Ishikawa (cell line): ENCODE results near the gene WNT7B.

Experiments
- CEBPB ChIP-seq: IDR thresholded peaks from 2 replicates; pipeline ENCODE4 v1.6.1; 2012
- CREB1 ChIP-seq: IDR thresholded peaks from 2 replicates; pipeline ENCODE4 v1.6.1; 2012; ENCODE audit warnings: low read depth
- EGR1 ChIP-seq: IDR thresholded peaks from 2 replicates; pipeline ENCODE4 v1.6.1; 2012
- EP300 ChIP-seq: IDR thresholded peaks from 2 replicates; pipeline ENCODE4 v1.6.1; 2012; ENCODE audit warnings: borderline replicate concordance
- FOXM1 ChIP-seq: IDR thresholded peaks from 2 replicates; pipeline ENCODE4 v1.6.1; 2012; ENCODE audit warnings: low read depth, borderline replicate concordance
- NFIC ChIP-seq: IDR thresholded peaks from 2 replicates; pipeline ENCODE4 v1.6.1; 2012
- RAD21 ChIP-seq: IDR thresholded peaks from 2 replicates; pipeline ENCODE4 v1.6.1; 2012; ENCODE audit warnings: low read depth
- TAF1 ChIP-seq: IDR thresholded peaks from 2 replicates; pipeline ENCODE4 v1.6.1; 2012; ENCODE audit warnings: low read depth, mild to moderate bottlenecking
- TCF12 ChIP-seq: IDR thresholded peaks from 2 replicates; pipeline ENCODE4 v1.6.1; 2012; ENCODE audit warnings: low read depth
- TEAD4 ChIP-seq: IDR thresholded peaks from 2 replicates; pipeline ENCODE4 v1.6.1; 2012
- YY1 ChIP-seq: IDR thresholded peaks from 2 replicates; pipeline ENCODE4 v1.6.1; 2012; ENCODE audit warnings: low read depth
- ZBTB7A ChIP-seq: IDR thresholded peaks from 2 replicates; pipeline ENCODE4 v1.6.1; 2012; ENCODE audit warnings: low read depth
- TF ChIP-seq, protein P1 (sequence below): IDR thresholded peaks from 2 replicates; pipeline ENCODE4 v1.6.1; 2012
- TF ChIP-seq, protein P2 (sequence below): IDR thresholded peaks from 2 replicates; pipeline ENCODE4 v1.6.1; 2012; ENCODE audit warnings: low read depth, mild to moderate bottlenecking
- TF ChIP-seq, protein P3 (sequence below): IDR thresholded peaks from 2 replicates; pipeline ENCODE4 v1.6.1; 2012

The WNT7B gene

DNA sequence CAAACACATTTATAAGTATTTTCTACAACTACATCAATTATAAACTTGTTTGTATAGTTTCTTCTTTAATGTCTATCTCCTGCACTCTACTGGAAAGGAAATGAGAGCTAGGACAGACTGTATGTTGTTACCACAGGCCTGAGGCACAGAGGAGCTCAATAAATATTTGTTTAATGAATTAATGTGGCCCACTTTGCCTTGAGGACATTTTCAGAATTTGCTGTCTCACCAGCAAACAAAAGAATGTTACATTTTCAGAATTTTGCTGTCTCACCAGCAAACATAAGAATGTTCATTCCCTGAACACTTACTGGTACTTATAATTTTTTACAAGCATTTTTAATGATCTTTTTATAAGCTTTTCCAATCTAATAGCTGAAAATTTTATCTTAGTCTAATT lies 41.9 kb upstream of the WNT7B start:
- TF ChIP-seq CEBPB (no peak), TEAD4 (no peak), YY1 (no peak), ZBTB7A (no peak), NFIC (no peak), EP300 (no peak), TAF1 (no peak)
- TF ChIP-seq, protein P1, sequence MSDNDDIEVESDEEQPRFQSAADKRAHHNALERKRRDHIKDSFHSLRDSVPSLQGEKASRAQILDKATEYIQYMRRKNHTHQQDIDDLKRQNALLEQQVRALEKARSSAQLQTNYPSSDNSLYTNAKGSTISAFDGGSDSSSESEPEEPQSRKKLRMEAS, result no peak

DNA sequence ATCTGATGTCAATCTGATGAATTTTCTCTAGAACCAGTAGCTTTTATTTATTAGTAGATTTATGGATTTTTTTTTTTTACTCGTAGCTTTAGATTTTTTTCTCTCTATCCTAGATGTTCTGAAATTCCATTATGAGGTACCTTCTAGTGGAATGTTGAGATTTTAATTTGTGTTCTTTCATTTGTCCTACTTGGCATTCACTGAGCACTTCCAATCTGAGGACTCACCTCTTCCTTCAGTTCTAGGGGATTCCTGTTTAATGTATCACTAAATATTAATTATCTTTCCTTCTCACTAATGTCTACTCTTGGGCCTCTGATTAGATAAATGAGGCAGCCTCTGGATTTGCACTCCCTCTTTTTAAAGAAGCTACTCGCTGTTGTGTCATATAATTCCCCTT lies 40.2 kb upstream of the WNT7B start:
- no peak for TF ChIP-seq EP300
- TF ChIP-seq, protein P2, sequence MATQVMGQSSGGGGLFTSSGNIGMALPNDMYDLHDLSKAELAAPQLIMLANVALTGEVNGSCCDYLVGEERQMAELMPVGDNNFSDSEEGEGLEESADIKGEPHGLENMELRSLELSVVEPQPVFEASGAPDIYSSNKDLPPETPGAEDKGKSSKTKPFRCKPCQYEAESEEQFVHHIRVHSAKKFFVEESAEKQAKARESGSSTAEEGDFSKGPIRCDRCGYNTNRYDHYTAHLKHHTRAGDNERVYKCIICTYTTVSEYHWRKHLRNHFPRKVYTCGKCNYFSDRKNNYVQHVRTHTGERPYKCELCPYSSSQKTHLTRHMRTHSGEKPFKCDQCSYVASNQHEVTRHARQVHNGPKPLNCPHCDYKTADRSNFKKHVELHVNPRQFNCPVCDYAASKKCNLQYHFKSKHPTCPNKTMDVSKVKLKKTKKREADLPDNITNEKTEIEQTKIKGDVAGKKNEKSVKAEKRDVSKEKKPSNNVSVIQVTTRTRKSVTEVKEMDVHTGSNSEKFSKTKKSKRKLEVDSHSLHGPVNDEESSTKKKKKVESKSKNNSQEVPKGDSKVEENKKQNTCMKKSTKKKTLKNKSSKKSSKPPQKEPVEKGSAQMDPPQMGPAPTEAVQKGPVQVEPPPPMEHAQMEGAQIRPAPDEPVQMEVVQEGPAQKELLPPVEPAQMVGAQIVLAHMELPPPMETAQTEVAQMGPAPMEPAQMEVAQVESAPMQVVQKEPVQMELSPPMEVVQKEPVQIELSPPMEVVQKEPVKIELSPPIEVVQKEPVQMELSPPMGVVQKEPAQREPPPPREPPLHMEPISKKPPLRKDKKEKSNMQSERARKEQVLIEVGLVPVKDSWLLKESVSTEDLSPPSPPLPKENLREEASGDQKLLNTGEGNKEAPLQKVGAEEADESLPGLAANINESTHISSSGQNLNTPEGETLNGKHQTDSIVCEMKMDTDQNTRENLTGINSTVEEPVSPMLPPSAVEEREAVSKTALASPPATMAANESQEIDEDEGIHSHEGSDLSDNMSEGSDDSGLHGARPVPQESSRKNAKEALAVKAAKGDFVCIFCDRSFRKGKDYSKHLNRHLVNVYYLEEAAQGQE, result no peak
- TF ChIP-seq NFIC, result no peak
- no peak for TF ChIP-seq CEBPB
- TF ChIP-seq EGR1, result no peak
- no peak for TF ChIP-seq RAD21
- no peak for TF ChIP-seq TEAD4
- no peak for TF ChIP-seq ZBTB7A
- TF ChIP-seq, protein P3, sequence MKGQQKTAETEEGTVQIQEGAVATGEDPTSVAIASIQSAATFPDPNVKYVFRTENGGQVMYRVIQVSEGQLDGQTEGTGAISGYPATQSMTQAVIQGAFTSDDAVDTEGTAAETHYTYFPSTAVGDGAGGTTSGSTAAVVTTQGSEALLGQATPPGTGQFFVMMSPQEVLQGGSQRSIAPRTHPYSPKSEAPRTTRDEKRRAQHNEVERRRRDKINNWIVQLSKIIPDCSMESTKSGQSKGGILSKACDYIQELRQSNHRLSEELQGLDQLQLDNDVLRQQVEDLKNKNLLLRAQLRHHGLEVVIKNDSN, result no peak
- no peak for TF ChIP-seq FOXM1
- no peak for TF ChIP-seq YY1
- TF ChIP-seq TAF1, result no peak
- no peak for TF ChIP-seq TCF12

DNA sequence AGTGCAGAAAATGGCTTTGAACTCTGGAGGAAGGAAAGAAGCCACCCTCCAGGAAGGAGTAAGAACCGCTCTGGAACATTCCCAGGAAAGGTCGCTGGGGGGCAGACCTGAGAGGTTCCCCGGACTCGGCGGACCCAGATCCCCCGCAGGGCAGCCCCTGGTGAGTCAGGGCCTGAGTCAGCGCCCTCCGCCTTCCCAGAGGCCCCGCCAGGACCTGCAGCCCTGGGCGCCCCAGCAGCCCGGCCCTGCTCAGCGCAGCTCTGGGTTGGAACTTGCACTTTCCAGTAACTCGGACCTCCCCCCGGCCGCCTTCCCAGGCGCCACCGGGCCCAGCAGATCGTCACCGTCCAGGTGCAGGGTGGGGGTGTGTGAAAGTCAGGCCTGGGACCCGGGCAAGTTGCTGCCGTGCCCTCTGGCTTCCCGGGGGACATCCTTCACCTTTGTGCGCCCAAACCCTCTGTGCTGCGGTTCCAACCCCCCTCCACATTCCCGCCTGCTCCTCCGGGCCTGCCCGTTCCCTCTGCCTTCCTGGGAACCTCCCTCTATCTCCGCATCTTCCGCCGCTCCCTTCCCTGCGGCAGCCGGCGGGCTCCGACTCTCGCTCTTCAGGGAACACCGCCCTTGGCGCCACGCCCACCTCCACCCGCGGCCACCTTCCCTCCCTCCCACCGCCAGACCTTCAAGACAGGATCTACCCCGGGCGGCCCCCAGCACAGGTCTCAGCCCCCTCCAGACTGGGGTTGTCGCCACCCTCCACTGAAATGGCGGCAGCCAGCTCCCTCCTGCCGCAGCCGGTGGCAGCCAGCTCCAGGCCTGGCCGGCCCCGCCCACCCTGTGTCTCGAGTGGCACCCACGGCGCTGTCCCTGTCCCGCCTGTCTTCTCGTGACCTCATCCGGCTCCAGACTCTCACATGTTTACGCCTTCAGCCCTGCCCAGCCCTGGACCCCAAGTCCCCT lies 36.8 kb upstream of the WNT7B start:
- TF ChIP-seq ZBTB7A (no peak; the same call in 1 of the 2 replicates), TAF1 (peak; percentile 67), TEAD4 (peak; percentile 4), RAD21 (peak; percentile 66), NFIC (peak; percentile 31; the same call in 1 of the 2 replicates), CEBPB (no peak), EP300 (peak; percentile 35; the same call in 1 of the 2 replicates), YY1 (peak; percentile 82; the same call in 1 of the 2 replicates), EGR1 (no peak), CREB1 (no peak), TCF12 (no peak; the same call in 1 of the 2 replicates), FOXM1 (peak; percentile 21; the same call in 1 of the 2 replicates)
- TF ChIP-seq, protein P1, result no peak; the same call in 1 of the 2 replicates
- TF ChIP-seq, protein P3, result no peak; the same call in 1 of the 2 replicates
- TF ChIP-seq, protein P2, result no peak

DNA sequence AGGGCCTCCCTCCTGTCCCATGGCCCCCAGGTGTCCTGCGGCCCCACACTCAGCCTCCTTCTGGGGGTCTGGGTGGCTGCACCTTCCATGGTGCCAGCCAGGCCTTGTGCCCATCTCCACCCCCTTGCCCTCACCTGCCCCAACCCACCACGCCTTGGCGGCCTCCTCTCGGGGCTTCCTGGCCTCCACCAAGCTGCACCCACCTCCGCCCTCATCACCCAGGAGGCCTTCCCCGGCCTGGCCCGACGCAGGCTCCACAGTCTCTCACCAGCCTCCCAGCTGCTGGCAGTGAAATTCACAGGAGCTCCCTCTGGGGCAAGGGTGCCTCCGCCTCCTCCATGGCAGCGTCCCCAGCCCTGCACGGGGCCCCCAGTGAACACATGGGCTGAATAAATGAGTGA lies 35.9 kb upstream of the WNT7B start:
- TF ChIP-seq TEAD4 (no peak), YY1 (no peak), ZBTB7A (no peak)
- TF ChIP-seq, protein P1, result no peak

DNA sequence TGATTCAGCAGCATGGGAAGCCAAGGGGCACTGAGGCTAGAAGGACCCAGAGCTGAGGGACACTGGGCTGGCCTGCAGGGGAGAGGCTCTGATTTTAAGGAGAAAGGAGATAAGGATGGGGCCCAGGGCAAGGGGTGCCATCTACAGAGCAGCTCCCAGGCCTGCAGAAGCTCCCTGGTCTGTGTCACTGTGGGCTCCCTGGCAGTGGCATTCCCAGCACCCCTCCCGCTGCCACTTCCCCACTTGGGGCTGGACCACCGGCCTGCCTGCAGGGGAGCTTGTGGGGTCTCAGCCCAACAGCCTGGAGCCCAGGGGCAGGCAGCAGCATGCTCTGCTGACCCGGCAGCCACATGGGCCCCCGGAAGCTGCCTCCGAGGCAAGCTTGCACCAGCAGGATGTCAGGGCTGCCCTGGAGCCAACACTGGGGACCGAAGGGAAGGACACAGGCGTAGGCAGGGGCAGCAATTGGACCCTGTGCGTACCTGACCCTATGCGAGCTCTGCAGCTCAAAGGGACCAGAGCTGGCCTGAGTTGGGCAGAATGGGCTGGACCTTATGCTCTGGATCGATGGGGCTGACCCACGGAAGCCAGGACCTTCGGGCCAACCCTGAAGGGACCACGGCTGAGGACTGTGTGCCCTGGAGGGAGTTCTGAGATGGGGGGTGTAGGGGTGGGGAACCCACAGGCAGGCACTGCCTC lies 35.4 kb upstream of the WNT7B start:
- TF ChIP-seq TCF12 (no peak), CEBPB (no peak), EP300 (no peak), NFIC (no peak), ZBTB7A (no peak)
- TF ChIP-seq, protein P1, result no peak
- TF ChIP-seq, protein P2, result no peak
